PC-3 (cell line): Measurements from ENCODE around the gene GDPD5. TPM values are rescaled to one million over a fixed set of nuclear protein-coding genes. Genes with fewer than 3 reads are reported as not detected.

Experiments
- ATAC-seq: fragments of 200-7000 bp; cut with Tn5 transposase; 2 replicates; pipeline ENCODE4 v1.9.1; 2020; ENCODE audit warnings: mild to moderate bottlenecking, moderate library complexity
- BruUV-seq: library from RNA; stranded (reverse); fragments of 400-500 nt; replicated peaks from 2 replicates; lab custom pipeline; 2021; lab: Mats Ljungman, UMichigan
- CTCF ChIA-PET: fragments of 300-600 bp; sonication (Branson Sonifier 250); formaldehyde crosslinking; loops from one replicate; lab custom pipeline; 2022; ENCODE audit warnings: antibody characterized with exemption; lab: Charles Lee
- POLR2A ChIA-PET: fragments of 300-600 bp; sonication (Branson Sonifier 250); formaldehyde crosslinking; loops from one replicate; lab custom pipeline; 2022; ENCODE audit warnings: antibody characterized with exemption; ENCODE audit not compliant: unreplicated experiment; lab: Charles Lee
- DNase-seq: peaks from one replicate; pipeline ENCODE4 v3.0.0-alpha.2; 2015
- H2AFZ ChIP-seq: fragments of 300-600 bp; sonication (generic); 2 replicates; pipeline ENCODE4 v1.6.0; 2016; ENCODE audit warnings: antibody characterized with exemption, low read length
- H3F3A ChIP-seq: fragments of 300-600 bp; sonication (generic); one replicate; pipeline ENCODE4 v1.6.0; 2017; ENCODE audit warnings: antibody characterized with exemption, low read length, control low read depth, mild to moderate bottlenecking; ENCODE audit not compliant: unreplicated experiment
- H3K27ac ChIP-seq: fragments of 300-600 bp; sonication (generic); 2 replicates; pipeline ENCODE4 v1.5.1; 2016; ENCODE audit warnings: mild to moderate bottlenecking, low read length
- H3K27me3 ChIP-seq: fragments of 300-600 bp; sonication (generic); 2 replicates; pipeline ENCODE4 v1.6.1; 2016; ENCODE audit warnings: low read length, mixed read lengths
- H3K36me3 ChIP-seq: fragments of 300-600 bp; sonication (generic); 2 replicates; pipeline ENCODE4 v1.6.1; 2016; ENCODE audit warnings: low read depth, mixed run types, low read length, mixed read lengths
- H3K4me1 ChIP-seq: fragments of 300-600 bp; sonication (generic); 2 replicates; pipeline ENCODE4 v1.5.1; 2016; ENCODE audit warnings: low read length; ENCODE audit not compliant: insufficient read depth
- H3K4me2 ChIP-seq: fragments of 300-600 bp; sonication (generic); 2 replicates; pipeline ENCODE4 v1.6.0; 2016; ENCODE audit warnings: low read length
- H3K4me3 ChIP-seq: fragments of 300-600 bp; sonication (generic); 2 replicates; pipeline ENCODE4 v1.5.1; 2016; ENCODE audit warnings: mild to moderate bottlenecking, low read length, mixed read lengths
- H3K79me2 ChIP-seq: fragments of 300-600 bp; sonication (generic); 2 replicates; pipeline ENCODE4 v1.6.1; 2017; ENCODE audit warnings: low read length, mixed read lengths
- H3K9ac ChIP-seq: fragments of 300-600 bp; sonication (generic); 2 replicates; pipeline ENCODE4 v1.6.0; 2016; ENCODE audit warnings: mild to moderate bottlenecking, low read length
- H3K9me2 ChIP-seq: fragments of 300-600 bp; sonication (generic); replicated peaks from 2 replicates; pipeline ENCODE4 v1.6.1; 2016; ENCODE audit warnings: mixed run types, low read length, mixed read lengths
- H3K9me3 ChIP-seq: fragments of 300-600 bp; sonication (generic); 2 replicates; pipeline ENCODE4 v1.6.1; 2016; ENCODE audit warnings: low read length, mixed read lengths
- H4K20me1 ChIP-seq: fragments of 300-600 bp; sonication (generic); 2 replicates; pipeline ENCODE4 v1.6.1; 2016; ENCODE audit warnings: low read length, mixed read lengths
- CTCF ChIP-seq: fragments of 300-600 bp; sonication (generic); conservative IDR thresholded peaks from 2 replicates; pipeline ENCODE4 v1.5.1; 2017; ENCODE audit warnings: antibody characterized with exemption, low read depth, mild to moderate bottlenecking, low read length
- EZH2 ChIP-seq: fragments of 300-600 bp; sonication (generic); IDR thresholded peaks from one replicate; pipeline ENCODE4 v1.6.1; 2017; ENCODE audit warnings: antibody characterized with exemption, mild to moderate bottlenecking, low read length; ENCODE audit not compliant: unreplicated experiment
- EZH2phosphoT487 ChIP-seq: fragments of 300-600 bp; sonication (generic); IDR thresholded peaks from 2 replicates; pipeline ENCODE4 v1.6.1; 2018; ENCODE audit warnings: mild to moderate bottlenecking, antibody characterized with exemption, low read length, borderline replicate concordance
- intact Hi-C: fragments of 100-400 bp; cut with micrococcal nuclease; formaldehyde crosslinking; loops from 2 replicates; pipeline ENCODE4 v1.9.0; 2023
- total RNA-seq: library from RNA; depleted of rRNA; stranded (reverse); fragments of >200 nt; gene quantifications from 2 replicates; pipeline ENCODE4 v1.2.3, GENCODE V29; 2014

Gene GDPD5
- total RNA-seq, 1 experiment from 2014 or later: 21.4 TPM

- ChIA-PET CTCF (no interaction called here), POLR2A (no interaction called here)
- Histone ChIP-seq H3F3A (no peaks in the 10 kb centered on the region), H3K4me2 (no peak overlapping the region), H3K9me3 (no peaks in the 10 kb centered on the region), H3K4me1 (peaks cover 6% of the 10 kb centered on the region), H3K9ac (no peak overlapping the region), H3K36me3 (no peaks in the 10 kb centered on the region), H3K79me2 (peaks cover under 1% of the 10 kb centered on the region; the same call in 1 of the 2 replicates), H3K9me2 (no peaks in the 10 kb centered on the region), H3K27ac (no peak overlapping the region), H3K4me3 (no peak overlapping the region), H3K27me3 (no peaks in the 10 kb centered on the region), H4K20me1 (no peaks in the 10 kb centered on the region), H2AFZ (no peak overlapping the region)
- ATAC-seq (no peak), DNase-seq (no peak)
- TF ChIP-seq EZH2phosphoT487 (no peak), EZH2 (no peak), CTCF (no peak)
- no TSS peak for BruUV-seq
- intact Hi-C loops: no loop called here
These were observed 131.5 kb downstream of the GDPD5 start for GRCh38 chr11:75394085-75394840.

GRCh38 chr11:75389925-75390324 is 135.8 kb downstream of the GDPD5 start:
- no peak for TF ChIP-seq EZH2phosphoT487
- no peak for TF ChIP-seq CTCF
- no peak for TF ChIP-seq EZH2
- H3K27ac ChIP-seq: no peak overlapping the region
- H3F3A ChIP-seq: peaks cover 11% of the 10 kb centered on the region
- H3K4me1 ChIP-seq: peaks cover 35% of the 10 kb centered on the region
- no peak overlapping the region for H3K4me2 ChIP-seq
- no peak overlapping the region for H3K9ac ChIP-seq
- no peaks in the 10 kb centered on the region for H3K27me3 ChIP-seq
- intact Hi-C loops: loop anchor here (2.0 kb wide), 3 partner anchors 17 to 55 kb away; no protein-coding TSS in a partner anchor
- H2AFZ ChIP-seq: no peak overlapping the region
- no peaks in the 10 kb centered on the region for H3K36me3 ChIP-seq
- no peaks in the 10 kb centered on the region for H3K9me2 ChIP-seq
- H3K79me2 ChIP-seq: no peaks in the 10 kb centered on the region
- BruUV-seq: no TSS peak
- ATAC-seq (no peak), DNase-seq (no peak)
- H4K20me1 ChIP-seq: no peaks in the 10 kb centered on the region
- H3K9me3 ChIP-seq: no peaks in the 10 kb centered on the region
- POLR2A ChIA-PET: no interaction called here
- H3K4me3 ChIP-seq: no peak overlapping the region
- CTCF ChIA-PET: interaction anchor here (0.6 to 0.7 kb wide), 4 partner anchors 13 to 535 kb away, joined by 3 to 9 read pairs (median 6); no protein-coding TSS in a partner anchor

GRCh38 chr11:75389276-75389605 is 136.5 kb downstream of the GDPD5 start:
- no peak for TF ChIP-seq CTCF
- no peak for TF ChIP-seq EZH2phosphoT487
- TF ChIP-seq EZH2: no peak
- Histone ChIP-seq H3K79me2 (no peaks in the 10 kb centered on the region), H3K9ac (no peak overlapping the region), H3F3A (peaks cover 11% of the 10 kb centered on the region), H3K27me3 (no peaks in the 10 kb centered on the region), H3K4me1 (peaks cover 41% of the 10 kb centered on the region), H4K20me1 (no peaks in the 10 kb centered on the region), H3K9me2 (no peaks in the 10 kb centered on the region), H3K4me3 (no peak overlapping the region), H3K9me3 (no peaks in the 10 kb centered on the region), H3K36me3 (no peaks in the 10 kb centered on the region), H3K4me2 (no peak overlapping the region), H3K27ac (no peak overlapping the region), H2AFZ (peak overlapping the region; percentile 77)
- ChIA-PET POLR2A (no interaction called here), CTCF (interaction anchor here (0.7 kb wide), 1 partner anchor 534 kb away, joined by 4 read pairs; no protein-coding TSS in a partner anchor)
- no peak for DNase-seq
- intact Hi-C loops: loop anchor here (2.0 kb wide), 3 partner anchors 18 to 56 kb away; no protein-coding TSS in a partner anchor
- no peak for ATAC-seq
- BruUV-seq: no TSS peak
